HT-29 (cell line): ENCODE data around the gene GALNT17. TPM values are rescaled to one million over a fixed set of nuclear protein-coding genes. Genes with fewer than 3 reads are reported as not detected.

Experiments
- DNase-seq: peaks from one replicate; pipeline ENCODE4 v3.0.0-alpha.2; 2015; ENCODE audit warnings: low spot score
- total RNA-seq: library from RNA; depleted of rRNA; stranded (reverse); fragments of >200 nt; shearing (Covaris generic); gene quantifications from 2 replicates; pipeline ENCODE4 v1.2.3, GENCODE V29; 2014; rRNA removed

GALNT17 gene
- total RNA-seq, result not detected in 2 replicates

DNA sequence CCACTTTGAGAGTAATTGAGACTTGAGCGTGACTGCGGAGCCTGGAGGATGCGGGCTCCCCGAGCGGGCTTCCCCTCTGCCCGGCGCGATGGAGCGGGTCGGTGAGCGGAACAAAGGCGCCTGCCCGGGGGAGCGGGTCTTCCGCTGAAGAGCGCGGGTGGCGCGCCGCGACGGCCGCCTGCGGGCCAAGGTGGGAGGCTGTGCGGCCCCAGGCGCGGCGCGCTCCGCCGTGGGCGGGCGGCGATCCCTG, at the start of gene GALNT17:
Gene GALNT17 (plus strand): TSS at position 18 of the 250 bp plus-strand sequence.
- DNase-seq, result no peak

DNA sequence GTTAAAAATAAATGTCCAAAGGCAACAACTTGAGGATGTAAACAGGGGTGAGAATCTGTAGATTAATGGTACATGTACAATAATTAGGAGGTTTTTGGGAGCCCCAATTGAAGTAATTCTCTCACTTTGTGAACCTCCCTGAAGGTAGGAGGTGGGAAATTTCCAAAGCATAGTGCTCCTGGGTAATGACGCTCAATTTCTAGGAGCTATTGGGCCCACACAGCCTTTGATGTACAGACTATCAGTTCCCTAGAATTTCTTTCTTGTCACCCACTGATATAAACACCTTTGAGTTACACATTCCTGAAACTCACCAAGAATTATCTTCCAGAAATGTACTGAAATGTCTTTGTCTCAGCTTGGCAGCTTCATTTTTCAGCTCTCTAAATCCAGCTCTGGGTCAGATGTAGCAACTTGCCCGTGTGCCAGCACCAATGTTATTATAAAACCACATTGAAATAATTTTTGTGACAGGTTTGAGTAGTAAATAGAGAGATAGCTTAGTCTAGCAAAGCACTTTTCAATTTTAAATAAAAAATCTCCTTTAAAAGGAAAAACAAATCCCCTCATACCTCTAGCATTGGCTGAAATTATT, 36.6 kb upstream of the GALNT17 start:
- DNase-seq, result no peak

DNA sequence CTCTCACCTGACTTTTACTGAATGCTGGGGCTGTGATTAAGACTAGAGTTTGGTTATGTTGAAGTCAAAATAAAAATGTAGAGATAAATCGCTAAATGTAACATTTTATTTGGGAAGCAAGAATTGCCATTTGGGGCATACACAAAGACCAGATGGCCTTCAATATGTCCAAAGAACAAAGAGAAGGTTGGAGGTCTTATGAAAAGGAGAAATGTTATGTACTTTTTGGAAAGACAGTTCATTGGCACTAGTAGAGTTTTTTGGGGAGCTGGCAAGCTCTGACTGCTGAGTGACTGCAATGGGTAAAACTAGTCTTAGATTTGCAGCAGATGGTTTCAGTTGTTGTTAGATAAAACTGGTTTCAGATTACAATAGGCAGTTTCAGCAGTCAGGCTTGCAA, 35.6 kb upstream of the GALNT17 start:
- DNase-seq, result no peak

GRCh38 chr7:71106226-71106625, 25.7 kb upstream of the GALNT17 start:
- DNase-seq, result no peak

DNA sequence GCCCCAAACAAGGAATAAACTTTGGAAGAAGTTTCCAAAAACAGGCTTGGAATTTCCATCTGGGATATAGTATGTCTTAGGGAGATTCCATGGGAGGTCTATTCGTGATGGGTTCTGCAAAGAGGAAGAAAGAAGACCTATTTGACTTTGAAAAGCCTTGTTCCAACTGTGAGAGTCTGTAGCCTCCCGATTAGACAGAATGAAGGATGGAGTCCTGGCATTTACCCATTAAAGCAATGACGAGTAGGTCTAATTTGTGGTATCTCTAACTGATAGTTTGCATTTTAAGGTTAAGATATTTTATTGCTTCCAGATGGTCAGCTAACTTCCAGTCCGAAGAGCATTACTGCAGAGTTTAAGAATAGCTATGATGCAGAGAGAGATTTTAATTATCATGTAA, 19.5 kb upstream of the GALNT17 start:
- no peak for DNase-seq

- no peak for DNase-seq
Observed at GRCh38 chr7:71120096-71120495, 11.8 kb upstream of the GALNT17 start.

GRCh38 chr7:71129126-71129525, 2.8 kb upstream of the GALNT17 start:
- DNase-seq, result no peak

DNA sequence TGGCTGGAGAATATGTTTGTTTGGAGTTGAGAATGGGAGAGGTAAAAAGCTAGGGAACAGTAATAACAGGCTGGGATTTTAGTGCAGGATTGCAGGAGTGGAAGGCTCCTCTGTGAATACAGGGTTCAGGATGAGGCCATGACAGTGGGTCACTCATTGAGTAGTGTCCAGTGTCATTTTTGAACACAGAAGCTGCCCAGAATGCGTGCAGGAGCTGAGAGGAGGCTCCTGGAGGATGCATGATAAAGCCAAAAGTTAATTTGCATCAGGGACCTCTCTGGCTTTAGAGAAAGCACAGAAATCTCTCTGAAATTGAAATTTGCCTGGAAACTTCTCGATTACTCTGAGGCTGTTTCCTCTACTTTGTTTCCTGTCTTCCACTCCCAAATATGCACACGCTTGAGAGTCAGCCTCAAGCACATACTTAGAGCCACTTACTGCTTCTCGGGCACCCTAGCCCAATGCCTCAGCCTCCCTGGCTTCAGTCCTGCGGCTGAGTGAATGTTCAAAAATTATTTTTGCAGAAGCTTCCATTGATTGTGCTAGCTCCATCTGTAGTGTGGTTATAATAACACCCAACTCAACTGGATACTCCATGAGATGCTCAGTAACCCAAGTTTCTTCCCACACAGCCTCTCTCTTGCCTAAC, 1.8 kb upstream of the GALNT17 start:
- DNase-seq, result no peak

DNA sequence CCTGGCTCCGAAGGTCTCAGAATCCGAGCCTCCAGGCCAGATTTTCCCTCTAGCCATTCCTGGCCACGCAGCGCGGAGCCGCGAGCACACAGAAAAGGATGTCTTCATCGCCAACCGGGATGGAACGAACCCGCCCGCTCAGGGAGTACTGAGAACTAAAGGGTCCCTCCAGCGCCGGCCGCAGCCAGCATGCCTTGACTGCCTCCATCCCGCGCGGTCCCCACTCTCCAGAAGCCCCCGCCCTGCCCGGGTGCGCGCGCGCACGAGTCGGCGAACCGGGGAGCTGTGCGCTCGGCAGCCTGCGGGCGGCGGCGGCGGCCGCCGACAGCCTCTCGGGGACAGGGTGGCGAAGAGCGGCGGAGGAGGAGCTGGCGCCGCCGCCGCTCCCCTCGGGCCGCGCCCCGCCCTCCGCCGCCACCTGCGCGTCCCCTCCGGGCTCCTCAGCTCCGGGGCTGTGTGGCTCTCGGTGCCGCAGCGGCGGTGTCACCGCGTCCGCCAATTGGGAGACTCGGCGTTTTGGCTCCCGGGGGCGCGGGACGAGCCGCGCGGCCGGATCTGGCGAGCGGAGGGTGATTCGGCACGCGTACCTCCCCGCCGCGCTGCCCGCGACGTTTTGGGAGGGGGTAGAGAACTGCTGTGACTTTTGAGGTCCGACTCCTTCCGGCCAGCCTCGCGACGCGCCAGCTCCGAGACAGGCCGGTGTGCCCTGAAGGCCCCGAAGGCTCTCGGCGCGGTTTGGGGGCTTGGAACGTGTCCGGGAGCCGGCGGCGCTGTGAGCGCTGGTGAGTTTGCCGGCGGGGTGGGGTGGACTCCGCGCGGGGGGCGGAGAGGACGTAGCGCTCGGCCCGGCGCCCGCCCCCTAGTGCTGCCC, 453 bp upstream of the GALNT17 start:
- DNase-seq, result no peak

- no peak for DNase-seq
Observed at GRCh38 chr7:71132377-71133231, 660 bp downstream of the GALNT17 start.

GRCh38 chr7:71133232-71133622, 1.3 kb downstream of the GALNT17 start:
- DNase-seq, result no peak

GRCh38 chr7:71133856-71134255, 1.9 kb downstream of the GALNT17 start:
- no peak for DNase-seq

GRCh38 chr7:71135116-71135515, 3.2 kb downstream of the GALNT17 start:
- no peak for DNase-seq

DNA sequence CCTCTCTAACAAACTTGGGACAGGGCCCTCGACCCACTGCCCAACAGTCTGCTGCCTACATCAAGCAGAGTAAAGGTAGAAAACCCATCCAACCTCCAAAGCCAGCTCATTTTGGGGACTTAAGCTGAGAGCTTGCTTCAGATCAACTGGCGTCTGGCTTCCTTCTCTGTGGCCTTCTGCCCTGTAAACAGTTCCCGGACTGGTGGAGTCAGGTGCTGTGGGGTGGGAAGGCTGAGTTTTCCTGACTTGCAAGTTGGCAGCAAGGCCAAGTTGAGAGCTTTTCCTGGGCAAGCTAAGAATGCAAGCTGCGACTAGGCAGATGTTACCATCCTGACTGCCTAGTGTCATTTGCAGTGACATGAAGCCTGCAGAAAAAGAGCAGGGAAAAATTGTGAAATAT, 3.7 kb downstream of the GALNT17 start:
- no peak for DNase-seq

DNA sequence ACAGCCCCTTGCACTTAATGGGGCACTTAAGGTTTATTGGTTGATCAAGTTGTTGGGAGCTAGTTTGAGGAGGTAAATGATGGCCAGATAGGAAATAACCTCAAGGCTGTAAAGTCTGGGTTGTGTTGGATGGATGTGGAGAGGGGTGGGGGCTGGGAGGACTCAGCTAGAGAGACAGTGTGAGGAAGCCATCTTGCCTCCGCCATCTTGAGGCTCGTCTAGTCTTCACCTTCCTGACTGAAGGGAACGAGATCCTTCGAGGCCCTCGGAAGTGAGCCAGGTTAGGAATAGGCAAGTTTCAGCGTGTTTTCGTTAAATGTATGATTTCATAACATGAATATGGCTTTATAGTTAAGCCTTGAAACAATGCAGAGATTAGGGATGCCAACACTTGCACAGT, 5.5 kb downstream of the GALNT17 start:
- DNase-seq, result no peak

GRCh38 chr7:71140264-71140663, 8.3 kb downstream of the GALNT17 start:
- DNase-seq, result no peak

- no peak for DNase-seq
Observed at GRCh38 chr7:71144963-71145362, 13.0 kb downstream of the GALNT17 start.

DNA sequence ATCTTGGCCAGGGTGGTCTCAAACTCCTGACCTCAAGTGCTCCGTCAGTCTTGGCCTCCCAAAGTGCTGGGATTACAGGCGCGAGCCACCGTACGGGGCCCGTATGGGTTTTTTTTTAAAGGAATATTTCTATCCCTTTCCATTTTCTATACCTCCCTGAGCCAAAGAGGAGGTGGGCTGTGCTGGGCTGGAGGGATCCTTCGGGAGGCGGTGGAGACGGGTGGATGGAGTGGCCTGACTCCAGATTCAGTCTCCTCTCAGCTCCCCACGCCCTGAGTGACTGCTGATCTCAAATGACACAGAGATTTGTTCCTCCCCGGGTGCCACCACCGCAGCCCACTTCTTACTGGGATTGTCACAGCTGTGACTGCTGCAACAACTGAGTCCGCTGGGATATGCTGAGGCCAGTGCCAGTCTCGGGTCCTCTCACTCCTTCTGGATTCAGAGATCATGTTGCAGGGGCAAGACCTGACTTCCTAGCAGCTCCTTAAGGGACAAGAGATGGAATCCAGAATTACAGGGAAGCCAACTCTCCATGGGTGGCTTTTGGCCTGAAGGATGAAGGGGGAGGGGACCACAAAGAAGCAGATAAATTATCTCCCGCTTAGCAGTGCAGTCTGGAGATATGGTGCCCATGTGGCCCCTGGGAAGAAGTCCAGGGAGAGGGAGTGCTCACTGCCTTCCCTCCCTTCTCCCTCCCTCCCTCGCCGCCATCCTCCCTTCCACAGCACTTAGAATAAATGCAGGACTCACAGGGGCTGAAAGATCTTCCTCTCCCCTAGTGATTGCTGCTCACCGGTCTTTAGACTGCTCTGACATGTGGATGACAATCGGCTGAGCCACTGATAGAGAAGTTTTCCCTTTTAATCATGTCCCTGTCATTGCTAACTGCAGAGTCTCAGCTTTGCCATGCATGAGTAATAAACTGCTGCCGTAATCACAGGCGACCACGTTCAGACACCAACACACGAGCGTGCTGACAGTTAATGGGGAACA, 14.3 kb downstream of the GALNT17 start:
- DNase-seq, result no peak

GRCh38 chr7:71148098-71148497, 16.2 kb downstream of the GALNT17 start:
- no peak for DNase-seq

- DNase-seq, result no peak
Observed at GRCh38 chr7:71155236-71155635, 23.3 kb downstream of the GALNT17 start.

DNA sequence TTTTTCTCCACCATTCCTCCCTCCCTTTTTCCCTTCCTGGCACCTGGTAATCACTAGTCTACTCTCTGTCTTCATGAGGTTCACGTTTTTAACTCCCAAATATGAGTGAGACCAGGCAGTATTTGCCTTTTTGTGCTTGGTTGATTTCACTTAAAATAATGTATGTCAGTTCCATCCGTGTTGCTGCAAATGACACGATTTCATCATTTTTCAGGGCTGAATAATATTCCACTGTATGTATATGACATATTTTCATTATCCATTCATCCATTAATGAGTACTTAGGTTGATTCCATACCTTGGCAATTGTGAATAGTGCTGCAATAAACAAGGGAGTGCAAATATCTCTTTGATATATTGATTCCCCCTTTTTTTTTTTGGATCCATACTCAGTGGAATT, 25.8 kb downstream of the GALNT17 start:
- no peak for DNase-seq
